A673 (cell line): ENCODE measurements around the gene GALNT11.

ENCODE experiments used
- CTCF ChIP-seq: fragments of 300-800, 200-600 bp; sonication (generic); conservative IDR thresholded peaks from 2 replicates; pipeline ENCODE4 v1.5.1; 2017; ENCODE audit warnings: low read depth, mild to moderate bottlenecking, antibody characterized with exemption, low read length, moderate library complexity, mixed read lengths
- EZH2 ChIP-seq: fragments of 200-600 bp; sonication (generic); IDR thresholded peaks from 2 replicates; pipeline ENCODE4 v1.6.1; 2017; ENCODE audit warnings: borderline replicate concordance, low read depth, mild to moderate bottlenecking, mixed read lengths, antibody characterized with exemption, low read length; ENCODE audit not compliant: poor library complexity, severe bottlenecking

- TF ChIP-seq CTCF (no peak), EZH2 (no peak)
Observed at GRCh38 chr7:152140560-152140959, 115.1 kb downstream of the GALNT11 start.
